Endometrial microvascular endothelial cells (primary cell): ENCODE measurements around the gene PIGC. TPM values are rescaled to one million over a fixed set of nuclear protein-coding genes. Genes with fewer than 3 reads are reported as not detected.

Experiments used
- total RNA-seq: library from RNA; depleted of rRNA; stranded (reverse); fragments of >200 nt; gene quantifications from one replicate; pipeline ENCODE4 v1.2.3, GENCODE V29; 2015; ENCODE audit errors: inconsistent ontology term

PIGC gene
- total RNA-seq, 1 donor from 2014 or later = 28.4 TPM

Other genes with a start within 250 kb of the PIGC start
- not detected for gene C1orf105, start 23.4 kb downstream of the PIGC start, total RNA-seq
- gene SUCO, start 89.1 kb upstream of the PIGC start, total RNA-seq = 31.4 TPM
- not detected for gene FASLG, start 215.0 kb upstream of the PIGC start, total RNA-seq